ENCODE measurements around the gene SLC5A1.

GRCh38 chr22:32088084-32088483 is 45.0 kb downstream of the SLC5A1 start:
- no peak for TF ChIP-seq MXI1 (conservative IDR thresholded peaks at IDR 0.05; ENCODE audit: poor library complexity, severe bottlenecking)
- TF ChIP-seq, protein P1, sequence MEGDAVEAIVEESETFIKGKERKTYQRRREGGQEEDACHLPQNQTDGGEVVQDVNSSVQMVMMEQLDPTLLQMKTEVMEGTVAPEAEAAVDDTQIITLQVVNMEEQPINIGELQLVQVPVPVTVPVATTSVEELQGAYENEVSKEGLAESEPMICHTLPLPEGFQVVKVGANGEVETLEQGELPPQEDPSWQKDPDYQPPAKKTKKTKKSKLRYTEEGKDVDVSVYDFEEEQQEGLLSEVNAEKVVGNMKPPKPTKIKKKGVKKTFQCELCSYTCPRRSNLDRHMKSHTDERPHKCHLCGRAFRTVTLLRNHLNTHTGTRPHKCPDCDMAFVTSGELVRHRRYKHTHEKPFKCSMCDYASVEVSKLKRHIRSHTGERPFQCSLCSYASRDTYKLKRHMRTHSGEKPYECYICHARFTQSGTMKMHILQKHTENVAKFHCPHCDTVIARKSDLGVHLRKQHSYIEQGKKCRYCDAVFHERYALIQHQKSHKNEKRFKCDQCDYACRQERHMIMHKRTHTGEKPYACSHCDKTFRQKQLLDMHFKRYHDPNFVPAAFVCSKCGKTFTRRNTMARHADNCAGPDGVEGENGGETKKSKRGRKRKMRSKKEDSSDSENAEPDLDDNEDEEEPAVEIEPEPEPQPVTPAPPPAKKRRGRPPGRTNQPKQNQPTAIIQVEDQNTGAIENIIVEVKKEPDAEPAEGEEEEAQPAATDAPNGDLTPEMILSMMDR (IDR thresholded peaks at IDR 0.05; ENCODE audit: poor library complexity, severe bottlenecking): no peak

Measured in neural cell (in vitro differentiated cells).